A673 (cell line): ENCODE results near the gene DCTN3. TPM values are rescaled to one million over a fixed set of nuclear protein-coding genes. Genes with fewer than 3 reads are reported as not detected.

Experiments
- BruUV-seq: library from RNA; stranded (reverse); fragments of 400-500 nt; replicated peaks from 2 replicates; lab custom pipeline; 2021; lab: Mats Ljungman, UMichigan
- CTCF ChIA-PET: fragments of 300-600 bp; sonication (Branson Sonifier 250); formaldehyde crosslinking; loops from one replicate; lab custom pipeline; 2022; ENCODE audit warnings: antibody characterized with exemption; lab: Charles Lee
- POLR2A ChIA-PET: fragments of 300-600 bp; sonication (Branson Sonifier 250); formaldehyde crosslinking; loops from one replicate; lab custom pipeline; 2022; ENCODE audit warnings: antibody characterized with exemption; ENCODE audit not compliant: low non-redundant PET; lab: Charles Lee
- DNase-seq: peaks from one replicate; pipeline ENCODE4 v3.0.0-alpha.2; 2015; ENCODE audit warnings: low spot score
- H3K27ac ChIP-seq: fragments of 200-600 bp; sonication (generic); 2 replicates; pipeline ENCODE4 v1.5.1; 2016; ENCODE audit warnings: mixed run types, low read depth, mild to moderate bottlenecking, mixed read lengths, antibody characterized with exemption, low read length; ENCODE audit not compliant: poor library complexity, severe bottlenecking
- H3K27me3 ChIP-seq: fragments of 200-600 bp; sonication (generic); replicated peaks from 2 replicates; pipeline ENCODE4 v1.6.1; 2017; ENCODE audit warnings: mixed run types, low read depth, mild to moderate bottlenecking, mixed read lengths, antibody characterized with exemption, low read length; ENCODE audit not compliant: insufficient read depth, poor library complexity
- H3K36me3 ChIP-seq: fragments of 200-600 bp; sonication (generic); 2 replicates; pipeline ENCODE4 v1.6.1; 2016; ENCODE audit warnings: mixed run types, mild to moderate bottlenecking, mixed read lengths, antibody characterized with exemption, low read length; ENCODE audit not compliant: insufficient read depth, poor library complexity, severe bottlenecking
- H3K4me1 ChIP-seq: fragments of 200-600 bp; sonication (generic); 2 replicates; pipeline ENCODE4 v1.6.1; 2017; ENCODE audit warnings: mixed run types, mild to moderate bottlenecking, mixed read lengths, antibody characterized with exemption, low read length; ENCODE audit not compliant: insufficient read depth, poor library complexity, severe bottlenecking
- H3K4me3 ChIP-seq: fragments of 200-600 bp; sonication (generic); 2 replicates; pipeline ENCODE4 v1.5.1; 2016; ENCODE audit warnings: low read depth, mixed run types, mild to moderate bottlenecking, mixed read lengths, low read length; ENCODE audit not compliant: poor library complexity, severe bottlenecking
- H3K9me3 ChIP-seq: fragments of 200-600 bp; sonication (generic); 2 replicates; pipeline ENCODE4 v1.6.1; 2016; ENCODE audit warnings: mixed run types, low read depth, mild to moderate bottlenecking, mixed read lengths, antibody characterized with exemption, low read length; ENCODE audit not compliant: poor library complexity, severe bottlenecking
- CTCF ChIP-seq: fragments of 300-800, 200-600 bp; sonication (generic); conservative IDR thresholded peaks from 2 replicates; pipeline ENCODE4 v1.5.1; 2017; ENCODE audit warnings: low read depth, mild to moderate bottlenecking, antibody characterized with exemption, low read length, moderate library complexity, mixed read lengths
- EZH2 ChIP-seq: fragments of 200-600 bp; sonication (generic); IDR thresholded peaks from 2 replicates; pipeline ENCODE4 v1.6.1; 2017; ENCODE audit warnings: borderline replicate concordance, low read depth, mild to moderate bottlenecking, mixed read lengths, antibody characterized with exemption, low read length; ENCODE audit not compliant: poor library complexity, severe bottlenecking
- intact Hi-C: fragments of 100-400 bp; cut with micrococcal nuclease; formaldehyde crosslinking; loops from one replicate; pipeline ENCODE4 v1.10.0; 2022; ENCODE audit not compliant: unreplicated experiment
- total RNA-seq: library from RNA; stranded (reverse); gene quantifications from 2 replicates; pipeline ENCODE4 v1.2.3, GENCODE V29; 2021

The DCTN3 gene
- total RNA-seq, 1 experiment from 2014 or later = 79.3 TPM

- DNase-seq = no peak
- Histone ChIP-seq H3K4me3 (peak overlapping the region; percentile 27), H3K36me3 (no peaks in the 10 kb centered on the region), H3K9me3 (no peaks in the 10 kb centered on the region), H3K27me3 (peaks cover 66% of the 10 kb centered on the region), H3K4me1 (peaks cover 7% of the 10 kb centered on the region), H3K27ac (no peak overlapping the region)
- CTCF ChIA-PET = interaction anchor here (0.7 kb wide), 1 partner anchor 51 kb away, joined by 6 read pairs; no protein-coding TSS in a partner anchor
- BruUV-seq = no TSS peak
- intact Hi-C loops = no loop called here
- TF ChIP-seq EZH2 (peak; percentile 27), CTCF (no peak)
- POLR2A ChIA-PET = interaction anchor here (0.7 kb wide), 1 partner anchor 213 kb away, joined by 3 read pairs; no protein-coding TSS in a partner anchor
These were observed 9.2 kb upstream of the DCTN3 start for GRCh38 chr9:34629491-34629808.

- TF ChIP-seq CTCF (no peak), EZH2 (peak; percentile 67)
- ChIA-PET CTCF (no interaction called here), POLR2A (no interaction called here)
- intact Hi-C loops = no loop called here
- Histone ChIP-seq H3K4me3 (peak within 1 kb of the TSS; percentile 27), H3K27me3 (peaks cover 71% of the 10 kb centered on the region), H3K9me3 (no peaks in the 10 kb centered on the region), H3K36me3 (no peaks in the 10 kb centered on the region), H3K27ac (no peak within 1 kb of the TSS), H3K4me1 (peaks cover 7% of the 10 kb centered on the region)
- DNase-seq = no peak
- BruUV-seq = no TSS peak
These were observed 8.6 kb upstream of the DCTN3 start, which contains the start of gene ARID3C for GRCh38 chr9:34628656-34629490. Gene ARID3C, minus strand, starts transcription at chr9:34629066. Its CDS starts 1,052 bp downstream, at chr9:34628014.

GRCh38 chr9:34627716-34628655, 7.7 kb upstream of the DCTN3 start:
- ChIA-PET CTCF (no interaction called here), POLR2A (no interaction called here)
- Histone ChIP-seq H3K9me3 (no peaks in the 10 kb centered on the region), H3K4me1 (peaks cover 7% of the 10 kb centered on the region), H3K27me3 (peaks cover 74% of the 10 kb centered on the region), H3K36me3 (no peaks in the 10 kb centered on the region), H3K27ac (no peak overlapping the region), H3K4me3 (no peak overlapping the region)
- no TSS peak for BruUV-seq
- peak; percentile 87 for TF ChIP-seq EZH2
- no peak for TF ChIP-seq CTCF
- intact Hi-C loops = no loop called here
- DNase-seq = no peak
